ENCODE data around the gene SF3B1. TPM values are rescaled to one million over a fixed set of nuclear protein-coding genes. Genes with fewer than 3 reads are reported as not detected.

SF3B1 gene
- total RNA-seq, 2 donors from 2014 or later, result 272 to 284 TPM

GRCh38 chr2:197340591-197340990 is 94.2 kb downstream of the SF3B1 start:
- Mint-ChIP-seq H3K4me3 (no peak overlapping the region), H3K36me3 (ENCODE audit: insufficient read depth in 2 of 2) (no peaks in the 10 kb centered on the region), H3K27ac (no peak overlapping the region), H3K9me3 (no peaks in the 10 kb centered on the region), H3K4me1 (ENCODE audit: low read depth) (peaks cover 25% of the 10 kb centered on the region), H3K27me3 (ENCODE audit: low read depth) (no peaks in the 10 kb centered on the region)
- no peak for DNase-seq
- ATAC-seq (replicated peaks in 1 of 2), result no peak

Other genes with a start within 250 kb of the SF3B1 start
- 100 to 1,000 TPM; 114 to 141 TPM for gene ANKRD44, start 124.2 kb downstream of the SF3B1 start, total RNA-seq
- 10 to 100 TPM; 24.0 to 25.6 TPM for gene COQ10B, start 18.5 kb upstream of the SF3B1 start, total RNA-seq
- gene HSPD1, start 64.8 kb upstream of the SF3B1 start, total RNA-seq, result 100 to 1,000 TPM; 635 to 720 TPM
- gene HSPE1, start 65.4 kb upstream of the SF3B1 start, total RNA-seq, result 10 to 100 TPM; 64.9 to 75.0 TPM
- gene MOB4, start 81.0 kb upstream of the SF3B1 start, total RNA-seq, result 10 to 100 TPM; 20.9 to 21.6 TPM
- gene RFTN2, start 240.6 kb upstream of the SF3B1 start, total RNA-seq, result not detected